Measurements from ENCODE around the gene FYCO1. TPM values are rescaled to one million over a fixed set of nuclear protein-coding genes. Genes with fewer than 3 reads are reported as not detected.

Gene FYCO1
- total RNA-seq, 1 donor from 2014 or later: 26.7 TPM

GRCh38 chr3:45990181-45990580 is 5.4 kb downstream of the FYCO1 start:
- no peaks in the 10 kb centered on the region for H3K36me3 ChIP-seq (ENCODE audit: control insufficient read depth, insufficient read depth, low read length)
- DNase-seq (ENCODE audit: low read depth): no peak
- TF ChIP-seq CTCF (IDR thresholded peaks at IDR 0.05; ENCODE audit: insufficient read depth, low read length, poor library complexity, severe bottlenecking): no peak
- H3K27me3 ChIP-seq (ENCODE audit: control insufficient read depth, insufficient read depth, low read length): no peaks in the 10 kb centered on the region
- H3K4me3 ChIP-seq (ENCODE audit: low read depth, low read length): no peak overlapping the region

DNA sequence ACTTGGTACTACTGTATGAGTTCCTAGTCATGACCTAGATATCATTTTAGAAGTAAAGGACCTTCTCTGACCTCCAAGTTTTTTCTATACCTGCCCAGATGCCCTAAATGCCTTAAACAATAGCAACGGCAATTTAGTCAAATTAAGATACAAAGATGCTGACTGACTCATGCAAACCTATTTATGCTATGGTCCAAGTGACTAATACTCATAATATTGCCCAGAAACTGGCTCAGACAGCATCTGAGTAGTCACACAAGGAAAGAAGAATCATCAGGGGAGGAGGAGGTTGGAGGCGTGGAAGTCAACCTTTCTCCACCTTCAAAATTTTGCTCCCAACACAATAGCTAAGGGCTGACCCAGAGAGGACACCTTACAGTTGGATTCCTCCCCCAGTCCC is 6.8 kb downstream of the FYCO1 start:
- Histone ChIP-seq H3K4me3 (ENCODE audit: low read depth, low read length) (no peak overlapping the region), H3K36me3 (ENCODE audit: control insufficient read depth, insufficient read depth, low read length) (no peaks in the 10 kb centered on the region), H3K27me3 (ENCODE audit: control insufficient read depth, insufficient read depth, low read length) (no peaks in the 10 kb centered on the region)
- no peak for DNase-seq (ENCODE audit: low read depth)
- TF ChIP-seq CTCF (IDR thresholded peaks at IDR 0.05; ENCODE audit: insufficient read depth, low read length, poor library complexity, severe bottlenecking): no peak

- no peak for DNase-seq (ENCODE audit: low read depth)
- Histone ChIP-seq H3K36me3 (ENCODE audit: control insufficient read depth, insufficient read depth, low read length) (no peaks in the 10 kb centered on the region), H3K27me3 (ENCODE audit: control insufficient read depth, insufficient read depth, low read length) (no peaks in the 10 kb centered on the region), H3K4me3 (ENCODE audit: low read depth, low read length) (no peak overlapping the region)
- TF ChIP-seq CTCF (IDR thresholded peaks at IDR 0.05; ENCODE audit: insufficient read depth, low read length, poor library complexity, severe bottlenecking): no peak
Observed at GRCh38 chr3:45988362-45988761, 7.3 kb downstream of the FYCO1 start.

DNA sequence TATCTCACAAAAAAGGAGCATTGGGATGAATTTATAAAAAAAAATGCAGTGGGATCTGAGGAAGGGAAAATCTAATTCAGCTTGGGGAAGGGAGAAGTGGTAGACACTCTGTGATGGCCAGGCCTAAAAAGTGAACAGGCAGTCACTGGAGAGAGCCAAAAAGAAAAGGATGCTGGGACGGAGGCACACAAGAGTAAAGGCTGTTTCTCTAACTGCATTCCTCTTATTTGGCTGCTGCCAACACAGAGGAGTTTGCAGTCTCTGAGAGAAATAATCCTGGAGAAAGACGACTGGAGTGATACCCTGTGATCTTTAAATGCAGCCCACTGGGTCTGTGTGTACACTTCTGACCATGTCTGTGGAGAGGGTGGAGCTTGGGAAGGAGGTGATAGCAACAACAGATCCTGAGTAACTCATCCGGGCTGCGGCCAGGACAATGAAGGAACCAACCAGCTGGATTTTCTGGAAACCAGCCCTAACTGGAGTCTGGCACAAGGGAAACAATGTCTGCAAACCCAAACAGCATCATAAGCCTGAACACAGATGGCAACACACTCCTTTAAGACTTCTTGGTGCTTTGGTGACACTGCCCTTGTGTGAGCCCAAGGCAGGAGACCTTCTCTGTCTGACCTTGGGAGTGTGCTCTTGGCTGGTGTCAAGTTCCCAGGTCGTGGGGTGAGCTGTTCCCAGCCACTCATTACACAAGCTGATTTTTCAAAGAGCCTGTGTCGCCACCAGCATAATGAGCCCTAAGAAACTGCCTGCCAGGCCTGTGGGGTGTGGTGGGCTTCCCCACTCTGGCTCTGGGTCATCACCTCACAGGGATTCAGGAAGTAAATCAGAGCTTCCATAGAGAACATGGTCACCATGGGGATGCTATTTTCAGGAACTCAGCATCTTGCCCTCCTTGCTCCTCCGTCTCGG is 8.0 kb downstream of the FYCO1 start:
- no peak for DNase-seq (ENCODE audit: low read depth)
- TF ChIP-seq CTCF (IDR thresholded peaks at IDR 0.05; ENCODE audit: insufficient read depth, low read length, poor library complexity, severe bottlenecking): no peak
- H3K36me3 ChIP-seq (ENCODE audit: control insufficient read depth, insufficient read depth, low read length): peaks cover under 1% of the 10 kb centered on the region

GRCh38 chr3:45986303-45986982 is 9.2 kb downstream of the FYCO1 start:
- DNase-seq (ENCODE audit: low read depth): no peak
- Histone ChIP-seq H3K4me3 (ENCODE audit: low read depth, low read length) (no peak overlapping the region), H3K36me3 (ENCODE audit: control insufficient read depth, insufficient read depth, low read length) (peaks cover 2% of the 10 kb centered on the region), H3K27me3 (ENCODE audit: control insufficient read depth, insufficient read depth, low read length) (no peaks in the 10 kb centered on the region)
- no peak for TF ChIP-seq CTCF (IDR thresholded peaks at IDR 0.05; ENCODE audit: insufficient read depth, low read length, poor library complexity, severe bottlenecking)

More for the DNA sequence above, 8.0 kb downstream of the FYCO1 start:
- Histone ChIP-seq H3K4me3 (ENCODE audit: low read depth, low read length) (no peak overlapping the region), H3K27me3 (ENCODE audit: control insufficient read depth, insufficient read depth, low read length) (no peaks in the 10 kb centered on the region)
